GM19463 (cell line): ENCODE measurements around the gene MPRIP.
"Not testable (repeated sequence)": the region's sequence is repeated elsewhere in the genome, so short reads cannot be mapped to it uniquely, and the experiment has no call there.

ENCODE experiments used
- ATAC-seq: cut with Tn5 transposase; IDR thresholded peaks from one replicate; pipeline ENCODE4 v1.9.1; 2021; ENCODE audit warnings: mild to moderate bottlenecking, moderate library complexity; ENCODE audit not compliant: unreplicated experiment

MPRIP gene

DNA sequence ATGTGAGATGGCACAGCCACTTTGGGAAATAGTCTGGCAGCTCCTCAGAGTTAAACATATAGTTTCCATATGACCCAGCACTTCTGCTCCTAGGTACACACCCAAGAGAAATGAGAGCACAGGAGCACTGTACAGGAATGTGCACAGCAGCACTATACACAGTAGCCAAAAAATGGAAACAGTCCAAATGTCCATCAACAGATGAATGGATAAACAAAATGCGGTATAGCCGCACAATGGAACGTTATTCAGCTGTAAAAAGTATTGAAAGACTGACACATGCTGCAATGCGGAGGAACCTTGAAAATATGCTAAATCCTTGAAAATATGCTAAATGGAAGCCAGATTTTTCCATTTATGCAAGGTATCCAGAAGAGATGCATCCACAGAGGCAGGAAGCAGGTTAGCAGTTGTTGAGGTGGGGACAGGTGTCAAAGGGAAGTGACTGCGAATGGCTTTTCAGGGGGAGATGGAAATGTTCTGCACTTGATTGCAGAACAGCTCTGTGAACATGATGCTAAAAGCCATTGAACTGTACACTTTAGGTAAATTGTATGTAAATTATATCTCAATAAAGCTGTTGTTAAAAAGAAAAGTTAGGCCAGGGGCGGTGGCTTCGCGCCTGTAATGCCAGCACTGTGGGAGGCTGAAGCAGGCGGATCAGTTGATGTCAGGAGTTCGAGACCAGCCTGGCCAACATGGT lies 80.7 kb downstream of the MPRIP start:
- no peak for ATAC-seq

DNA sequence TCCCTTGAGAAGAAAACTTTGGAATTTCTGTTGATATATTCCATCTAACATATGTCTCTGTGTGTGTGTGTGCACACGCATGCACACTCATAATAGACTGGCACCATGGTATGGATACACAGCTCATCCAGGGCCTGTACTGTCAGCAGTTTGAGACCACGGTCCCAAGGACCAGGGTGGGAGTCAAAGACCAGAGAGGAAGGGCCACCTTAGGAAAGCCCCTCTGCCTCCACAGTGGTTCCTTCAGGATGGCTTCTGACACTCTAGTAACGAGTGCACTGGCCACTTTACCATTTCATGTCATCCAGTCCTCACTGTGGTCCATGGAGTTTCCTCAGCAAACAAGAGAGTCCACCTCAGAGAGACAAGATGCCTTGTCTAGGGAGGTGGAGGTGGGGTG lies 82.1 kb downstream of the MPRIP start:
- ATAC-seq: no peak

DNA sequence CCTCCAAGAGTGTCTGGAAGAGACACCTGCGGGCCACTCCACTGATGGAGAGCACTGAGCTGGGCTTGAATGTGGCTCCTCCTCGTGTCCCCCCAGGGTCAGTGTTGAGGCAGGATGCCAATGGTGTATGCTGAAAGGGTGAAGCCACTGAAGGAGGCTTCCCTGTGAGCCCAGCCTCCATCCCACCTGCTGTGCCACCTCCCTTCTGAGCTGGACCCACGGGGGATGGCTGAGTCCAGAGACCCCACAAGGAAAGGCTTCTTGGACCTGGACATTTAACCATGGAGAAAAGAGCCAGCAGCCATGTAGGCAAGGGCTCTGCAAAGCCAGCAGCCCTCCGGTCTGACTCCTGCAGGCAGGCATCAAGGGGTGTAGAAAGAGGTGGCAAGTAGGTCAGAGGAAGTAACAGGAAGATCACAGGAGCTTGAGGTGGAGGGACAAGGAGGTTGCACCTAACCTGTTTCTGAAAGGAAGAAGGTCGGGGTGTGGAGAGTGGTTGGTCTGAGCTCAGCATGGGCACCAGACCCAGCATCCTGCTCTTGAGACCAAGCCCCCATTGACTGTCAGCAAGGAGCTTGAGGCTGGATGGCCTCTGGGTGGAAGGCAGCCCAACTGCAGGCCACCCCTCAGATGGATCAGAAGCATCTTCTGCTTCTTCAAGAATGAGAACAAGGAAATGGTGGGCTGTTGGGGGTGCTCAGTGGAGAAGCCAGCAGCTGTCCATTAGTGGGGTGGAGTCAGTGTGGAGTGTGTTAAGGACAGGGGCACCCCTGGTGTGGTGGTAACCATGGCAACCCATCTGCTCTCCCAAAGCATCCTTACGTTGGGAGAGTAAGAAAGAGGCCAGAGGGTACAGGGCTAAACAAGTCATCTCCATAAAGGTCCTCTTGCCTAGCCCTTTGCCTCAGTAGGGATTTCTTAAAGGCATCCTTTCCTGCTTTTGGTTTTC lies 83.2 kb downstream of the MPRIP start:
- no peak for ATAC-seq

GRCh38 chr17:17126131-17127110 lies 84.2 kb downstream of the MPRIP start:
- no peak for ATAC-seq

DNA sequence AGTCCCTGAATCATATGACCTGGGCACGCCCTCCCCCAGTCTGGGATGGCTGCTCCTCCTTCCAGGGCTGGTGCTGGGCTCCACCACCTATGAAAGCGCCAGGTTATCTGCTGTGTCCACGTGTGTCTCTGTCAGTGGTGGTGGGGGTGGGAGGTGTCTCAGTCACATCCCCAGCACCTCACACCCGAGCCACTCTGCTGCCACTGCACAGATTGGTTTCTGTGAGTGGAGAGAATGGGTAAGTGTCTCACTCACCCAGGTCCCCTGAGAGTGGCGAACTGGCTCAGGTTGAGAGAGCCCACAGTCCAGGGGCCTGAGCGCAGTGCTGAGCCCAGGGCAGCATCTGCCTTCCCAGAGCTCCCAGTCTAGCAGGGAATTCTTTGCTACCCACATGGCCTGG lies 84.9 kb downstream of the MPRIP start:
- ATAC-seq: no peak

- no peak for ATAC-seq
Measured at GRCh38 chr17:17127730-17128291, 85.6 kb downstream of the MPRIP start.

DNA sequence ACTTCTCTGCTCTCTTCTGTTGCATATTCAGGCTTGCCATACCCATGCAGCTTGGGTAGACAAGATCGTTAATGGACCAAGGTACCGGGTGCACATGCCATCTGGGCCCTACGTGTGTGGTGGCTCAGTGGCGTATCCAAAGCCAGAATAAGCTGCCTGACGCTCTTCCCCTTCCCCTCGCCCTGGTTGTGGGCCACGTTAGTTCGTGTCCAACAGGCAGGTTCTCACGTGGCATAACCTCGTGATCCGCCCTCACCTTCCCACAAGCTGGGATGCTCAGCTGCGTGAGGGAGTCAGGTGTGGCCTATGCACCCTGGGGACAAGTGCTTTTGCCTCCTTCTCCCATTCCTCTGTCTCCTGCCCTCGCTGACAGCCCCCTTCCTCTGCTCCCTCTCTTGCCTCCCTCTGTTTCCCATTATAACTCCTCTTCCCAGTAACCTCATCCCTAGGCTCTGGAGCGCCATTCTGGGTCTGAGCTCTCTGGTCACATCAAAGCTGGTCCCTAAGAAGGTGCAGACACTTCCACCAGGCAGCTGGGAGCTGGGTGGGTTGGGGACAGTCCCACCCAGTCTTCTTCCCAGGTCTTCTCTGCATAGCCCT lies 86.3 kb downstream of the MPRIP start:
- no peak for ATAC-seq

- ATAC-seq: no peak
Measured at GRCh38 chr17:17129466-17129865, 87.2 kb downstream of the MPRIP start.

DNA sequence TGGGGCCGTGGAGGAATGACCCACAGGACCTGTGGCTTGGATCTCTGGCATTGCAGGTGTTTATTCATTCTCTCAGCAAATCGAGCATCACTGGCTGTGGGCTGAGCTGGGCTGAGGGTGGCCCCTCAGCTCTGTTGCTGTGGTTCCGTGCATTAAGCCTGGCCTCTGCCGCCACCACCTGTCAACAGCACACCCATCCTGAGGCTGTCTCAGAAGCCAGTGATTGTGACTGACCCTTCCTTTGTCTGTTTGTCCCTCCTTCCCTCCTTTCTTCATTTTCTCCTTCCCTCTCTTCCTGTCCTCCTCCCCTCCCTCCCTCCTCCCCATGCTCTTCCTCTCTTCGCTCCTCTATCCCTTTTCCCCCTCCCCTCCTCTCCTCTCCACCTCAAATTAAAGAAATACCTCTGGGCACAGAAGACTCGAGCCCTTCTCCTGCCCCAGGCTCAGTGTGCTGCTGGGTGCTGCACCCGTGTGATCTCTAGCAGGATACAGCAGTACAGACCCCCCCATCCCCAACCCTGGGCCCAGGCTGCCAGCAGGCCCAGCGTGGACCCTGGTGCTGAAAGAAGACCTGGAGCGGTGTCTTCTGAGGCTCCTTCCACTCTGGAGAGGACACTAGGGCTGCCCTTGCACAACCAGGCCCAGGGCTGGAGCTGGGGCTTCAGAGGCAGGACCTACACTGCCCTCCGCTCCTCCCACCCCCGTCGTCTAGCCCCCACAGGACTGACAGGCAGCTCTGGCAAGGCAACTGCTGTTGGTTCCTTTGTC lies 88.0 kb downstream of the MPRIP start:
- no peak for ATAC-seq

DNA sequence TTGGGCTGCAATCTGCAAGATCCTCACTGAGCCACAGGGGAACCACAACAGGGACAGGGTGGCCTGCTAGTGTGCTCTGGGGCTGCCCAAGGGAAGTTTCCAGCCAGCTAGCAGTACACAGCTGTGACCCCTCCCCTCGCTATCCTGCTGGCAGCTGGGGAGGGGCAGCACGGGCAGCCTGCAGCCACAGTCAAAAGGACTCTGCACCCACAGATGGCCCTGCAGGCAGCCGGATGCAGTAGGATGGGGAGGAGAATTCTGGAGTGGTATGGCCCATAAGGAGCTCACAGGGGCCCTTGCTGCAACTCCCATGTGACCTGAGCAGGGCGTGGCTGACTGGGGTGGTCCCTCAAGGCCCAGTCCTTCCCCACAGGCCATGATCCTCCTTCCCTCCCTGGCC lies 89.6 kb downstream of the MPRIP start:
- no peak for ATAC-seq

- no peak for ATAC-seq
Measured at GRCh38 chr17:17132746-17133145, 90.5 kb downstream of the MPRIP start.

DNA sequence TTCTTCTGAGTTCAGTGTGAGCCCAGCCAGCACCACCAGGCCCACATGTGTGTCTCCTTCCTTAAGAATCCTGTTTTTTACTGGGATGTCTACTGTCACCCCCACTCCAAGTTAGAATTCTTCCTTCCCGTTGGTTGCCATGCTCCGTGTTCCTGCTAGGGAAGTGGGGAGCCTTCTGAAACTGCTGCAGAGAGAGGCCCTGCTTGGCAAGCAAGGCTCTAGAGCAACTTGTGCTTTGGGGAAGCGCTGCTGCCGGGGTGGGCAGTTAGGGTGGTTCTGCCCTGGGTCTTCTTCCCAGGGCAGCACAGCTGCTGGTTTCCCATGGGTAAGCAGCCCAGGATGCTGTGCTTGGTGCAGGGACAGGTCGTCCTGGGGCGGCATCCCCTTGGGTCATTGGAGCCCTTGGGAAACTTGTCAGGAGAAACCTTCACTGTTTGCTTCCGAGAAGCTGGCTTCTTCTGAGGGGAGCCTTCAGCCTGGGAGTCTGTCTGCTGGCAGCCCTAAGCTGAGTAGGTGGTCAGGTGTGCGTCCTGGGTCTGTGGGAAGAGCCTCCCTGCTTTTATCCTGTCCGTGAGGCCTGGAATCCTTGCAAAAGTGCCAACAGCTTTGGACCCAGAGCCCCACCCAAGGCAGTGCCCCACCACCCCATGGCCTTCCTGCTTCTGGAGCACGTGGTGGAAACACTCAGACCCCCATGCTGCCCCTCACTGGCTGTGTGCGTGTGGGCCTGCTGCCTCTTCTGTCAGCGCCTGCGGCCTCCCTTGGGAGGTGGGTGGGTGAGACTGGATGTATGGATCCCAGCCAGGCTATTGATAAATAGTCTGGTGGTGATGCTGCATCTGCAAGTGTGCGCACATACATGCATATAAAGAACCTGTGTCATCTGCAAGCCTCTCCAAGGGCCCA lies 92.0 kb downstream of the MPRIP start:
- ATAC-seq: no peak

DNA sequence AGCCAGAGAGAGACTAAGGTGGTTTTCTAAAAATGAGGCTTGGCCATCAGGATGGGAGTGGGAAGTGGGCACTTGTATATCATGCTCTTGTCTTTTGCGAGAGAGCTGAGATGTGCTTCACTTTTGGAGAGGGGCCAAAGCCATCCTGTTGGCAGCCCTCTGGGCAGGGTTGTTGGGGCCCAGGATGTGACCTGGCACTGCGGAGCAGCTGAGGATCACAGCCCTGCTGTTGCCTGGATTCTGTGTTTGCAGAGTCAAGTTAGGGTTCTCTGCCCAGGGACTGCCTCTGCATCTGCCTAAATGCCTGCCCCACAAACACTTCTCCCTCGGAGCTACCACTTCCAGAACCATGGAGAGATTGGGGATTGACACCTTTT lies 92.7 kb downstream of the MPRIP start:
- ATAC-seq: no peak

GRCh38 chr17:17136221-17136620 lies 94.0 kb downstream of the MPRIP start:
- ATAC-seq: not testable (repeated sequence)

GRCh38 chr17:17137731-17138585 lies 95.7 kb downstream of the MPRIP start:
- ATAC-seq: no peak

GRCh38 chr17:17139972-17140589 lies 97.8 kb downstream of the MPRIP start:
- no peak for ATAC-seq

- ATAC-seq: no peak
Measured at GRCh38 chr17:17140590-17140980, 98.3 kb downstream of the MPRIP start.
